ENCODE measurements around the gene GPC5. TPM values are rescaled to one million over a fixed set of nuclear protein-coding genes. Genes with fewer than 3 reads are reported as not detected.

GPC5 gene
- total RNA-seq, 1 experiment from 2014 or later: 0.15 TPM

GRCh38 chr13:91601807-91602206 lies 203.4 kb downstream of the GPC5 start:
- Histone ChIP-seq H3K9me3 (ENCODE audit: control insufficient read depth, low read depth, low read length) (no peaks in the 10 kb centered on the region), H2BK15ac (ENCODE audit: low read depth, low read length) (no peak overlapping the region), H3K23ac (ENCODE audit: insufficient read length, low read depth, low read length) (no peak overlapping the region), H3K27ac (ENCODE audit: insufficient read length, low read depth, low read length) (no peak overlapping the region), H4K20me1 (ENCODE audit: control insufficient read depth, insufficient read depth, insufficient read length) (no peaks in the 10 kb centered on the region), H2BK20ac (ENCODE audit: low read depth, low read length, poor library complexity, severe bottlenecking) (no peak overlapping the region), H4K8ac (replicated peaks; ENCODE audit: insufficient read length, low read depth, low read length) (no peak overlapping the region), H2AFZ (ENCODE audit: low read length) (no peak overlapping the region), H3K4ac (ENCODE audit: low read depth, low read length) (no peak overlapping the region), H4K5ac (ENCODE audit: insufficient read length, low read depth, low read length) (no peak overlapping the region), H3K23me2 (ENCODE audit: insufficient read length, low read depth, low read length, poor library complexity, severe bottlenecking) (no peaks in the 10 kb centered on the region), H2BK120ac (ENCODE audit: low read depth, low read length, poor library complexity, severe bottlenecking) (no peak overlapping the region), H3K18ac (ENCODE audit: insufficient read length, low read depth, low read length) (no peak overlapping the region), H3K27me3 (ENCODE audit: insufficient read depth, low read length) (no peaks in the 10 kb centered on the region), H2BK5ac (ENCODE audit: insufficient read length, low read length) (no peak overlapping the region), H3K4me1 (ENCODE audit: insufficient read depth, low read length) (no peaks in the 10 kb centered on the region), H2AK5ac (ENCODE audit: insufficient read length, low read length) (no peak overlapping the region), H3K56ac (ENCODE audit: insufficient read length, low read depth, low read length) (no peak overlapping the region), H3T11ph (ENCODE audit: low read length) (no peak overlapping the region), H2BK12ac (ENCODE audit: insufficient read length, low read depth, low read length) (no peak overlapping the region), H3K79me1 (ENCODE audit: insufficient read depth, low read depth, low read length, poor library complexity, severe bottlenecking) (no peaks in the 10 kb centered on the region), H3K79me2 (ENCODE audit: insufficient read depth, low read length) (no peaks in the 10 kb centered on the region), H3K4me2 (ENCODE audit: insufficient read depth, insufficient read length, low read length) (no peak overlapping the region), H3K9ac (ENCODE audit: extremely low read depth, insufficient read length, low read length) (no peak overlapping the region), H3K14ac (ENCODE audit: insufficient read depth, low read length) (no peak overlapping the region), H4K91ac (ENCODE audit: insufficient read length, low read depth, low read length) (no peak overlapping the region)
- no peaks in the 10 kb centered on the region for H3K36me3 Mint-ChIP-seq (ENCODE audit: insufficient read depth in 1 of 3, low read depth in 3 of 3)
- WGBS (ENCODE audit: extremely low coverage, insufficient read length, low lambda C conversion rate): no CpG with 5 or more reads among the region's 3 CpGs
- no peak for DNase-seq
- no peaks in the 10 kb centered on the region for H3K9me3 Mint-ChIP-seq
- no peak for TF ChIP-seq CTCF (conservative IDR thresholded peaks at IDR 0.05)
- no peak overlapping the region for H3K4me3 Mint-ChIP-seq
- no peaks in the 10 kb centered on the region for H3K4me1 Mint-ChIP-seq
- H3K27me3 Mint-ChIP-seq (ENCODE audit: low read depth): no peaks in the 10 kb centered on the region; the same call in 1 of the 2 replicates
- no peak overlapping the region for H3K27ac Mint-ChIP-seq

Data from H9 (cell line).